GM23248 (cell line): ENCODE measurements around the gene RPLP1. TPM values are rescaled to one million over a fixed set of nuclear protein-coding genes. Genes with fewer than 3 reads are reported as not detected.

Experiments used
- DNase-seq: peaks from one replicate; pipeline ENCODE4 v3.0.0-alpha.2; 2015
- H2AFZ ChIP-seq: fragments of 200-600 bp; sonication (generic); 2 replicates; pipeline ENCODE4 v1.6.1; 2016; ENCODE audit warnings: antibody characterized with exemption
- H3F3A ChIP-seq: fragments of 200-600 bp; sonication (generic); 2 replicates; pipeline ENCODE4 v1.6.1; 2016; ENCODE audit warnings: mild to moderate bottlenecking, antibody characterized with exemption, mixed run types; ENCODE audit not compliant: insufficient read depth
- H3K27ac ChIP-seq: fragments of 200-600 bp; sonication (generic); 2 replicates; pipeline ENCODE4 v1.5.1; 2016; ENCODE audit warnings: mild to moderate bottlenecking
- H3K27me3 ChIP-seq: fragments of 200-600 bp; sonication (generic); replicated peaks from 2 replicates; pipeline ENCODE4 v1.6.1; 2016; ENCODE audit warnings: mild to moderate bottlenecking; ENCODE audit not compliant: insufficient read depth
- H3K36me3 ChIP-seq: fragments of 200-600 bp; sonication (generic); 2 replicates; pipeline ENCODE4 v1.6.1; 2016; ENCODE audit warnings: low read depth, mild to moderate bottlenecking
- H3K4me1 ChIP-seq: fragments of 200-600 bp; sonication (generic); 2 replicates; pipeline ENCODE4 v1.6.1; 2016; ENCODE audit warnings: mild to moderate bottlenecking; ENCODE audit not compliant: insufficient read depth
- H3K4me2 ChIP-seq: fragments of 200-600 bp; sonication (generic); one replicate; pipeline ENCODE4 v1.6.1; 2016; ENCODE audit warnings: mild to moderate bottlenecking; ENCODE audit not compliant: unreplicated experiment
- H3K4me3 ChIP-seq: fragments of 200-600 bp; sonication (generic); 2 replicates; pipeline ENCODE4 v1.5.1; 2016; ENCODE audit warnings: mild to moderate bottlenecking
- H3K79me2 ChIP-seq: fragments of 200-600 bp; sonication (generic); 2 replicates; pipeline ENCODE4 v1.6.1; 2016; ENCODE audit warnings: mild to moderate bottlenecking; ENCODE audit not compliant: insufficient read depth
- H3K9ac ChIP-seq: fragments of 200-600 bp; sonication (generic); 2 replicates; pipeline ENCODE4 v1.6.1; 2016; ENCODE audit warnings: mild to moderate bottlenecking
- H3K9me2 ChIP-seq: fragments of 200-600 bp; sonication (generic); 2 replicates; pipeline ENCODE4 v1.6.1; 2016; ENCODE audit warnings: mixed run types, mild to moderate bottlenecking, moderate library complexity; ENCODE audit not compliant: insufficient read depth
- H3K9me3 ChIP-seq: fragments of 200-600 bp; sonication (generic); one replicate; pipeline ENCODE4 v1.6.1; 2017; ENCODE audit warnings: low read depth
- H4K20me1 ChIP-seq: fragments of 200-600 bp; sonication (generic); 2 replicates; pipeline ENCODE4 v1.6.0; 2016; ENCODE audit not compliant: insufficient read depth
- EZH2 ChIP-seq: fragments of 200-600 bp; sonication (generic); IDR thresholded peaks from 2 replicates; pipeline ENCODE4 v1.6.1; 2018; ENCODE audit warnings: antibody characterized with exemption, mild to moderate bottlenecking; ENCODE audit not compliant: insufficient read depth, poor library complexity, severe bottlenecking
- EZH2phosphoT487 ChIP-seq: fragments of 200-600 bp; sonication (generic); IDR thresholded peaks from 2 replicates; pipeline ENCODE4 v1.6.1; 2018; ENCODE audit warnings: antibody characterized with exemption, moderate library complexity, mild to moderate bottlenecking, low read depth; ENCODE audit not compliant: insufficient read depth
- WGBS, 2 experiments: methylation state at CpG; one replicate each; pipeline ENCODE4 v1.1.6; 2015 to 2017; ENCODE audit warnings: low lambda C conversion rate in 2 of 2, low coverage in 1 of 2; ENCODE audit errors: missing lambda C conversion rate in 2 of 2; 5-methylcytosine and 5-hydroxymethylcytosine counted together
- in situ Hi-C: fragments of 300-500 bp; cut with MboI; formaldehyde crosslinking; loops from 2 replicates; pipeline ENCODE4 v1.15.0; 2020
- polyA plus RNA-seq: library from polyadenylated mRNA; unstranded; fragments of >200 nt; fragmentation: Nextera tagmentation; extraction: Ambion mirVana; gene quantifications from 2 replicates; pipeline ENCODE4 v1.2.1, GENCODE V29; 2016
- total RNA-seq: library from RNA; depleted of rRNA; stranded (reverse); fragments of >200 nt; shearing (Covaris generic); gene quantifications from 2 replicates; pipeline ENCODE4 v1.2.3, GENCODE V29; 2014

RPLP1 gene
- total and polyA plus RNA-seq, 2 experiments from 2014 or later, result 172 to 963 TPM

- 0 out of 2 replicates have a peak, but pooled peaks cover 3% of the 10 kb centered on the region for H3F3A ChIP-seq
- no peak overlapping the region for H2AFZ ChIP-seq
- no peak for DNase-seq
- H3K4me1 ChIP-seq, result no peaks in the 10 kb centered on the region
- no peaks in the 10 kb centered on the region for H3K9me2 ChIP-seq
- H3K4me3 ChIP-seq, result no peak overlapping the region
- no peak overlapping the region for H3K9ac ChIP-seq
- no peak for TF ChIP-seq EZH2
- TF ChIP-seq EZH2phosphoT487, result no peak
- no peak overlapping the region for H3K4me2 ChIP-seq
- no peaks in the 10 kb centered on the region for H3K9me3 ChIP-seq
- in situ Hi-C loops, result no loop called here
- H3K27ac ChIP-seq, result no peak overlapping the region
- H3K79me2 ChIP-seq, result no peaks in the 10 kb centered on the region
- 40 to 44% methylated on average over 2 of the region's 2 CpGs for WGBS, 2 experiments
- H3K27me3 ChIP-seq, result peaks cover 5% of the 10 kb centered on the region; the same call in 1 of the 2 replicates
- no peaks in the 10 kb centered on the region for H3K36me3 ChIP-seq
- no peaks in the 10 kb centered on the region for H4K20me1 ChIP-seq
These were observed 43.4 kb downstream of the RPLP1 start for GRCh38 chr15:69496001-69496400.

- H3K9me3 ChIP-seq, result no peaks in the 10 kb centered on the region
- no peak overlapping the region for H2AFZ ChIP-seq
- in situ Hi-C loops, result no loop called here
- H3K4me1 ChIP-seq, result no peaks in the 10 kb centered on the region
- H3K4me3 ChIP-seq, result no peak overlapping the region
- H3K27ac ChIP-seq, result no peak overlapping the region
- WGBS, 2 experiments, result 26 to 39% methylated on average over 1 of the region's 1 CpG
- TF ChIP-seq EZH2 (no peak), EZH2phosphoT487 (no peak)
- H3K79me2 ChIP-seq, result no peaks in the 10 kb centered on the region
- DNase-seq, result no peak
- no peak overlapping the region for H3K9ac ChIP-seq
- no peaks in the 10 kb centered on the region for H3K9me2 ChIP-seq
- H3K36me3 ChIP-seq, result no peaks in the 10 kb centered on the region
- no peaks in the 10 kb centered on the region for H4K20me1 ChIP-seq
- H3F3A ChIP-seq, result 0 out of 2 replicates have a peak, but pooled peaks cover 3% of the 10 kb centered on the region
- H3K4me2 ChIP-seq, result no peak overlapping the region
- no peaks in the 10 kb centered on the region; the same call in 1 of the 2 replicates for H3K27me3 ChIP-seq
These were observed 44.5 kb downstream of the RPLP1 start for GRCh38 chr15:69497076-69497475.

GRCh38 chr15:69497667-69498066 is 45.0 kb downstream of the RPLP1 start:
- no peaks in the 10 kb centered on the region for H3K4me1 ChIP-seq
- H2AFZ ChIP-seq, result no peak overlapping the region
- H3K4me3 ChIP-seq, result no peak overlapping the region
- WGBS, 2 experiments, result 32 to 45% methylated on average over 1 of the region's 1 CpG
- no peak for TF ChIP-seq EZH2phosphoT487
- TF ChIP-seq EZH2, result no peak
- no peaks in the 10 kb centered on the region for H3K9me2 ChIP-seq
- no peaks in the 10 kb centered on the region for H3K36me3 ChIP-seq
- no peak for DNase-seq
- in situ Hi-C loops, result no loop called here
- no peaks in the 10 kb centered on the region for H3K9me3 ChIP-seq
- H3K79me2 ChIP-seq, result no peaks in the 10 kb centered on the region
- no peaks in the 10 kb centered on the region; the same call in 1 of the 2 replicates for H3K27me3 ChIP-seq
- no peaks in the 10 kb centered on the region for H4K20me1 ChIP-seq
- no peak overlapping the region for H3K4me2 ChIP-seq
- no peak overlapping the region for H3K9ac ChIP-seq
- no peak overlapping the region for H3K27ac ChIP-seq
- 0 out of 2 replicates have a peak, but pooled peaks cover 3% of the 10 kb centered on the region for H3F3A ChIP-seq

GRCh38 chr15:69498282-69498681 is 45.7 kb downstream of the RPLP1 start:
- no peak overlapping the region for H2AFZ ChIP-seq
- H3K36me3 ChIP-seq, result no peaks in the 10 kb centered on the region
- 0 out of 2 replicates have a peak, but pooled peaks cover 3% of the 10 kb centered on the region for H3F3A ChIP-seq
- no peaks in the 10 kb centered on the region for H4K20me1 ChIP-seq
- H3K9me2 ChIP-seq, result no peaks in the 10 kb centered on the region
- no peak overlapping the region for H3K27ac ChIP-seq
- H3K9me3 ChIP-seq, result no peaks in the 10 kb centered on the region
- H3K27me3 ChIP-seq, result no peaks in the 10 kb centered on the region; the same call in 1 of the 2 replicates
- in situ Hi-C loops, result no loop called here
- H3K4me3 ChIP-seq, result no peak overlapping the region
- TF ChIP-seq EZH2phosphoT487 (no peak), EZH2 (no peak)
- no peaks in the 10 kb centered on the region for H3K79me2 ChIP-seq
- WGBS, 2 experiments, result 86 to 93% methylated on average over 11 to 15 of the region's 15 CpGs
- DNase-seq, result no peak
- H3K4me2 ChIP-seq, result no peak overlapping the region
- no peak overlapping the region for H3K9ac ChIP-seq
- no peaks in the 10 kb centered on the region for H3K4me1 ChIP-seq
